ENCODE results near the gene PPP3CA.

PPP3CA gene

DNA sequence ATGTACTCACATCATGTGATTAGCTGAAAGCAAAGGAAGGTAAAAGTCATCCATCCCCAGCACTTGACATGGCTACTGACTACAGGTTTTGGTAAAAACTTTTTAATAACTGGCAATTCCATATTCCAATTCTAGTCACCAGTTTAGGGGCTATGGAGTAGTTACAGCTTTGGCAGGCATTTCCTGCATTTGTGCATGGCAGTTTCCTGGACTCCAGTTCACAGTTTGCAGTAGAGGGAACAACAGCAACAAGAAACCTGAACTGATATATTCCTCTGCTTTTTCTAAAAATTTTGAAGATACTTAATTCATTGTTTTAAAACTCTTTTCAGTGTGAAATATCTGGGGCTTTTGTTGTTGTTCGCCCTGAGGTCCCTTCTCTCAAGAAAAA, 184.3 kb downstream of the PPP3CA start:
- H3K4me1 ChIP-seq (ENCODE audit: control insufficient read depth, low read depth, low read length) = peaks cover 13% of the 10 kb centered on the region
- no peak overlapping the region for H3K4me3 ChIP-seq (ENCODE audit: low read length)
- H3K36me3 ChIP-seq (ENCODE audit: control insufficient read depth, low read depth, low read length) = no peaks in the 10 kb centered on the region
- H3K27ac ChIP-seq (ENCODE audit: low read length) = no peak overlapping the region
- H3K9me3 ChIP-seq (ENCODE audit: control insufficient read depth, low read depth, low read length) = no peaks in the 10 kb centered on the region
- no peak overlapping the region for H3K9ac ChIP-seq (ENCODE audit: low read length)
- no peaks in the 10 kb centered on the region for H3K27me3 ChIP-seq (ENCODE audit: control insufficient read depth, insufficient read depth, low read length)

DNA sequence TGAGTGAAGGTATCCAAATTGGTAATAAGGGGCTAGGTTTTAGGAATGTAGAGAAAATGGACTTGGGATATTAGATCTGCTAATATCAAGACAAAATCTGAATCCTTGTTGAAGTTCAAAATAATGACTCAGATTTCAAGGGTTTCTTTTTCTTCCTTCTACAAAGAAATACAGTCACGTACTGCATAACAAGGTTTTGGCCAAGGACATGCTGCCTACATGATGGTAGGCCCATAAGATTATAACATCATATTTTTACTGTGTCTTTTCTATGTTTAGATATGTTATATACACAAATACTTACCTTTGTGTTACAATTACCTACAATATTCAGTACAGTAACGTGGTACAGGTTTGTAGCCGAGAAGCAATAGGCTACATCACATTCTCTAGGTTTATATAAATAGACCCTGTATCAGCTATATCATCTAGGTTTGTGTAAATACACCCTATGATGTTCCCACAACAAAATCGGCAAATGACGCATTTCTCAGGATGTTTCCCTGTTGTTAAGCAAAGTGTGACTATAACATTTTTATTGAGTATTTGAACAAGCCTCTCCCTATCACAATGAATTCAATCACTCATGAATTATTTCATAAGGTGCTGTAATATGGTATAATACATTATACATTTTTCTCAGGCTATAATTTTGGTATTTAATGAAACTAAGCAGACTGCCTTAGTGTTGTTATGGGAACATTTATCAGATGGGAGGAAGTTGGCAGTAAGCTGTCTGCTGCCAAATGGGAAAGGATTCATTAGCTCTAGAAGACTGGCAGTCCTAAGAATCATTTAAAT, 186.3 kb downstream of the PPP3CA start:
- Histone ChIP-seq H3K27me3 (ENCODE audit: control insufficient read depth, insufficient read depth, low read length) (no peaks in the 10 kb centered on the region), H3K4me1 (ENCODE audit: control insufficient read depth, low read depth, low read length) (peaks cover 24% of the 10 kb centered on the region), H3K9me3 (ENCODE audit: control insufficient read depth, low read depth, low read length) (no peaks in the 10 kb centered on the region), H3K9ac (ENCODE audit: low read length) (no peak overlapping the region), H3K27ac (ENCODE audit: low read length) (no peak overlapping the region), H3K36me3 (ENCODE audit: control insufficient read depth, low read depth, low read length) (no peaks in the 10 kb centered on the region), H3K4me3 (ENCODE audit: low read length) (no peak overlapping the region)

DNA sequence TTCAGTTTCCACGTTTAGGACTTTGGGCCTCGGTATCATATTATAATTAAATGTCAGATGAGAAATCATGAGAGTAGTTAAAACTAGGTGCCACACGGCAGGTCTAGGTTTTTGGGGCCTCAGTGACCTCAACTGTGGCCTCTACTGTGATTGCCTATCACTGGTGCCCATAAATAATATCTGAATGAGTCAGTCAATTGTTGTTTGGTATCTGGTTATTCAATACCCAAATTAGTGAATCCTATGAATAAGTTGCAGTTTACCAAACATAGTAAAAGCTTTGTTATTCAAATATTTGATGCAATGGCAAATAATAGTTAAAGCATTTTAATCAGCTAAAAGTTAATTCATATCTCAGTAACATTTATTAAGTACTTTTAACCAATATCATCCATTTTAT, 188.8 kb downstream of the PPP3CA start:
- Histone ChIP-seq H3K27ac (ENCODE audit: low read length) (no peak overlapping the region), H3K9ac (ENCODE audit: low read length) (no peak overlapping the region)

DNA sequence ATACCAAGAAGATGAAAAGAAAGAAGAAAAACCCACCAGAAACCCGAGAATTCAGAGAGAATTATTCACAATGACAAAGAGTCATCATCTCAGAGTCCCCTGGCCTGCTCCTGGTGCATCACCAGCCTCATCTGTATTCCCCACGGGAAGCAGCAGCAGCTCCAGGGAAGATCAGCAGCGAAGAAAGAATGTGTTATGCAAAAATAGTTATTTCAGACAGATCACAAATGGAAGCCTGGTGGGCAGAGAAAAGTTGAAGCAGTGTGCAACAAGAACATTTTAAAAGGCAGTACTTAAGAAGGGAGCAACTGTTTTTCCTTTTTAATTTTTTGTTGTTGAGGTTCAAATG, 189.2 kb downstream of the PPP3CA start:
- Histone ChIP-seq H3K27ac (ENCODE audit: low read length) (no peak overlapping the region), H3K9ac (ENCODE audit: low read length) (no peak overlapping the region), H3K36me3 (ENCODE audit: control insufficient read depth, low read depth, low read length) (no peaks in the 10 kb centered on the region), H3K4me3 (ENCODE audit: low read length) (no peak overlapping the region), H3K9me3 (ENCODE audit: control insufficient read depth, low read depth, low read length) (no peaks in the 10 kb centered on the region), H3K4me1 (ENCODE audit: control insufficient read depth, low read depth, low read length) (peaks cover 35% of the 10 kb centered on the region), H3K27me3 (ENCODE audit: control insufficient read depth, insufficient read depth, low read length) (no peaks in the 10 kb centered on the region)

More for the DNA sequence above, 188.8 kb downstream of the PPP3CA start:
- no peaks in the 10 kb centered on the region for H3K27me3 ChIP-seq (ENCODE audit: control insufficient read depth, insufficient read depth, low read length)
- peaks cover 32% of the 10 kb centered on the region for H3K4me1 ChIP-seq (ENCODE audit: control insufficient read depth, low read depth, low read length)
- H3K4me3 ChIP-seq (ENCODE audit: low read length) = no peak overlapping the region
- H3K36me3 ChIP-seq (ENCODE audit: control insufficient read depth, low read depth, low read length) = no peaks in the 10 kb centered on the region
- H3K9me3 ChIP-seq (ENCODE audit: control insufficient read depth, low read depth, low read length) = no peaks in the 10 kb centered on the region

DNA sequence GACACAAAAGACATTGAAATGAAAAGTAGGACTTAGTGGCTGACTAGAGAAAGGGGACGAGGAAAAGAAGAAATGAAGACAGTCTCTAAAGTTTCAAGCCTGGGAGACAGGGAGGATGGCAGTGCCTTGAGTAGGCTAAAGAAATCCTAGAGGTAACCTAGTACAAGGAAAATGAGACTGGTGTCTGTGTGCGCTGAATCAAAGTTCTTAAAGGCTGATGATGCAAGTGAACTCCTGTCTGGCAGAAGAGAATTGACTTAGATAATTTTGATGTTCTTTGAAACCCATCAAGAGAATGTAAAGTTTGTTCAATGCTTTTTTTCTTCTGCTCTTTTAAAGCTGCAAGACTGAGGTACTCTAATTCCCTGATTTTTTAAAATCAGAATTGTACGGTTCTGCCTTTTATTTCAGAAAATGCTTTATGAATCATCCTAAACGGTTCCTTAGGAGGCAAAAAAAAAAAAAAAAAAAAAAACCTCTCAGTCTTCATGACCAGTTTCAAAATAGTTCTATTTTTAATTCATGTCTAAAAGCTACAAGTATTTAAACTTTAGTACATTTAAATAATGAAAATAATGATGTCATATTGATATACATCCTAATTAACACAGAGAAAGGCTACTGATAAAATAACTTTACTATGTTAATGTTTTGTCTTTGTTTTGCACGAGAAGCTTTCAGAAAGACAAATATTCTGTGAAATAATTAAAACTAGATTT, 189.8 kb downstream of the PPP3CA start:
- no peaks in the 10 kb centered on the region for H3K36me3 ChIP-seq (ENCODE audit: control insufficient read depth, low read depth, low read length)
- no peak overlapping the region for H3K9ac ChIP-seq (ENCODE audit: low read length)
- no peak overlapping the region for H3K4me3 ChIP-seq (ENCODE audit: low read length)
- no peaks in the 10 kb centered on the region for H3K9me3 ChIP-seq (ENCODE audit: control insufficient read depth, low read depth, low read length)
- no peak overlapping the region for H3K27ac ChIP-seq (ENCODE audit: low read length)
- no peaks in the 10 kb centered on the region for H3K27me3 ChIP-seq (ENCODE audit: control insufficient read depth, insufficient read depth, low read length)
- H3K4me1 ChIP-seq (ENCODE audit: control insufficient read depth, low read depth, low read length) = peaks cover 35% of the 10 kb centered on the region

DNA sequence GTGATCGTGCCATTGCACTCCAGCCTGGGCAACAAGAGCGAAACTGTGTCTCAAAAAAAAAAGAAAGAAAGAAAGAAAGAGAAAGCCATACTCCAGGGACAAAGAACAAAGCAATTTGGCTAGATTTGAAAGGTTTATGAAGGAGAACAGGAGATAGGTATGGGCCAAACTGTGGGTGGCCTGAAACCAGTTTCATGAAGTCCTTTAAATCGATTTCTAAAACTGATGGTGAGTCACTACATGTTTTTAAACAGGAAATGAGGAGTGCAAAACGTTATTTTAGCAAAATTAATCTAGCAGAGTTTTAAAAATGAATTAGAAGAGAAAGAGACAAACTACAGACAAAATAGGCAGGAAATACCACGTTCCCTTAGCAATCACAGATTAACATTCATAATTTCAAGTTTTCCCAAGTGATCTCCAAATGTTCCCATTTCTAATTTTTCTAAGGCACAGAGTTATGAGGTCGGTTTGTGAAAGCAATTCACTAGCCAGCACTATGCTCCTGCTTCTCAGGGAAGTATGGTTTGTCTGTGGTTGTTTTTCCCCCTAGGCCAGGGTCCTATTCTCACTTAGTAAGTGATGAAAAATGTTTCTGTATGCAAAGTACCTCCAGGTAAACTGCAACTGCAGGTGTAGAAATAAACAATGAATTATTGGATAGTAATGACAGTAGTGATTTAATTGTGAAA, 190.6 kb downstream of the PPP3CA start:
- Histone ChIP-seq H3K9ac (ENCODE audit: low read length) (no peak overlapping the region), H3K9me3 (ENCODE audit: control insufficient read depth, low read depth, low read length) (no peaks in the 10 kb centered on the region), H3K36me3 (ENCODE audit: control insufficient read depth, low read depth, low read length) (no peaks in the 10 kb centered on the region), H3K4me1 (ENCODE audit: control insufficient read depth, low read depth, low read length) (peaks cover 35% of the 10 kb centered on the region), H3K27ac (ENCODE audit: low read length) (no peak overlapping the region), H3K4me3 (ENCODE audit: low read length) (no peak overlapping the region), H3K27me3 (ENCODE audit: control insufficient read depth, insufficient read depth, low read length) (no peaks in the 10 kb centered on the region)

DNA sequence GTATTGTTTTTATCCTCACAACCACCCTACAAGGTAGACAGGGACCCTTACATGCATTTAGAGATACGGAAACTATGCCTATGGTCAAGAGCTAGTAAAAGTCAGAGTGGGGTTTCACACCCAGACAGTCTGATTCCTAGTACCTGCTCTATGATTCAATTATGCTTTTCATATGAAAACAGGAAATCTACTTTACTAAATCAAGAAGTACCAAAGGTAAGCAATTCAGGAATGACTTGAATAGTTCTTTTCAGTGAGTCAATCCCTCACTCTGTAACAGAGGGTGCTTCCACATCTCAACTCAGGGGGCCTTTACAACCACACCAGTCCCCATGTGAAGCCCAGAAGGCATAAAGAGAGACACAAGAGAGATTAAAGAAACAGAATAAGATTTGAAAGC, 191.4 kb downstream of the PPP3CA start:
- Histone ChIP-seq H3K27me3 (ENCODE audit: control insufficient read depth, insufficient read depth, low read length) (no peaks in the 10 kb centered on the region), H3K4me1 (ENCODE audit: control insufficient read depth, low read depth, low read length) (peaks cover 35% of the 10 kb centered on the region), H3K36me3 (ENCODE audit: control insufficient read depth, low read depth, low read length) (no peaks in the 10 kb centered on the region), H3K9me3 (ENCODE audit: control insufficient read depth, low read depth, low read length) (no peaks in the 10 kb centered on the region), H3K4me3 (ENCODE audit: low read length) (no peak overlapping the region), H3K9ac (ENCODE audit: low read length) (no peak overlapping the region), H3K27ac (ENCODE audit: low read length) (no peak overlapping the region)

DNA sequence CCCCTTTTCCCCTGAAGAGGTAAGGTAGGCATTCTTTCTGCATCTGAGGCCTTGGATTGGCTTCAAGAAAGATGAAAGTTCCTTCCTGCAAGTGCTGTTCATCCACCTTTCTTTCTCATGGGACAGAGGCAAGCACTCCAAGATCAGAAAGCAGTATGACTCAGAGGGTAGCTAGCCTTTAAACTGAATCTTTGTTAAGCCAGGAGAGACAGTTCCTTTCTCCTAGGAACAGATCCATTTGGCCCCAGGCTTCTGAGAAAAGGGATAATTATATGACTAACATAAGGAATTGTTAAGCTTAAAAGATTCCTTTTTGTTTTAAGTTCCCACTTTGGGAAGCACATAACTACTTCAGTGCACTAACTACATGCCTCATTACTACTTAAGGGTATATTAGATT, 192.0 kb downstream of the PPP3CA start:
- H3K27me3 ChIP-seq (ENCODE audit: control insufficient read depth, insufficient read depth, low read length) = no peaks in the 10 kb centered on the region
- H3K9ac ChIP-seq (ENCODE audit: low read length) = no peak overlapping the region
- H3K9me3 ChIP-seq (ENCODE audit: control insufficient read depth, low read depth, low read length) = no peaks in the 10 kb centered on the region
- H3K4me3 ChIP-seq (ENCODE audit: low read length) = no peak overlapping the region
- peaks cover 35% of the 10 kb centered on the region for H3K4me1 ChIP-seq (ENCODE audit: control insufficient read depth, low read depth, low read length)
- H3K36me3 ChIP-seq (ENCODE audit: control insufficient read depth, low read depth, low read length) = no peaks in the 10 kb centered on the region
- H3K27ac ChIP-seq (ENCODE audit: low read length) = no peak overlapping the region

DNA sequence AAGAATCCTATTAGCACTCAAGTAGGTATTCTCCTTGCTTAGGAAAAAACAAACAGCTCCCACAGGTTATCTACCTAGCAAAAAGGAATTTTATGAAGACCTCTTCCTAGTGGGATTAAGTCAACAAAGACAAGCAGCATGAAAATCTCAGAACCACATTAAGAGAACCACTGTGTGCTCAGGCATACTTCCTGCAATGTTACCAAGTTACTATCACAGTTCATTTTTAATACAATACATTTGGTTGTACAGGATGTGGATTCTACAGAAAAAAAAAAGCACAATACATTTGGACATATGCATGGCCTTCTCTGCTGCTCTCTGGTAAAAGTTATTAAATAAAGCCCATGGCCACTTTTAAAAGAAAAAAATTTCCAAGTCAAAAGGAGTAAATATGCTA, 193.7 kb downstream of the PPP3CA start:
- no peaks in the 10 kb centered on the region for H3K36me3 ChIP-seq (ENCODE audit: control insufficient read depth, low read depth, low read length)
- H3K9ac ChIP-seq (ENCODE audit: low read length) = no peak overlapping the region
- H3K4me1 ChIP-seq (ENCODE audit: control insufficient read depth, low read depth, low read length) = peaks cover 29% of the 10 kb centered on the region
- H3K27ac ChIP-seq (ENCODE audit: low read length) = no peak overlapping the region
- no peak overlapping the region for H3K4me3 ChIP-seq (ENCODE audit: low read length)
- no peaks in the 10 kb centered on the region for H3K9me3 ChIP-seq (ENCODE audit: control insufficient read depth, low read depth, low read length)
- no peaks in the 10 kb centered on the region for H3K27me3 ChIP-seq (ENCODE audit: control insufficient read depth, insufficient read depth, low read length)

DNA sequence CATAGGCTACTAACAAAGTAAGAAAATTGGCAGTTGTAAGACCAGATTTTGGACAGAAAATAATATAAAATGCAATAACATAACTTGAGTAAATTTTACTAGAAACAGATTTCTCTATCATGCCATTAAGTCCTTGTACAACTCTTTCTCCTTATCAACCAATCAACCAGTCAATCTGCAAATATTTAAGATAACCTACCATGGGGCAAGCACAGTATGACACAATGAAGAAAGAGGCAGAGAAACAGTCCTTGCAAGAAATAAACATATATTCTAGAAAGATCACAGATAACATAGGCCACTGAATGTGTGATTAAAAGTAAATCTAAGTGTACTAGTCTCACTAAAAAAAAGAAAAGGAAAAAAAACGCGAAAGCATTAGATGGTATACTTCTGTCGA, 194.8 kb downstream of the PPP3CA start:
- H3K4me1 ChIP-seq (ENCODE audit: control insufficient read depth, low read depth, low read length) = peaks cover 18% of the 10 kb centered on the region
- H3K9ac ChIP-seq (ENCODE audit: low read length) = no peak overlapping the region
- H3K27me3 ChIP-seq (ENCODE audit: control insufficient read depth, insufficient read depth, low read length) = no peaks in the 10 kb centered on the region
- H3K27ac ChIP-seq (ENCODE audit: low read length) = no peak overlapping the region
- no peak overlapping the region for H3K4me3 ChIP-seq (ENCODE audit: low read length)
- H3K9me3 ChIP-seq (ENCODE audit: control insufficient read depth, low read depth, low read length) = no peaks in the 10 kb centered on the region
- no peaks in the 10 kb centered on the region for H3K36me3 ChIP-seq (ENCODE audit: control insufficient read depth, low read depth, low read length)

DNA sequence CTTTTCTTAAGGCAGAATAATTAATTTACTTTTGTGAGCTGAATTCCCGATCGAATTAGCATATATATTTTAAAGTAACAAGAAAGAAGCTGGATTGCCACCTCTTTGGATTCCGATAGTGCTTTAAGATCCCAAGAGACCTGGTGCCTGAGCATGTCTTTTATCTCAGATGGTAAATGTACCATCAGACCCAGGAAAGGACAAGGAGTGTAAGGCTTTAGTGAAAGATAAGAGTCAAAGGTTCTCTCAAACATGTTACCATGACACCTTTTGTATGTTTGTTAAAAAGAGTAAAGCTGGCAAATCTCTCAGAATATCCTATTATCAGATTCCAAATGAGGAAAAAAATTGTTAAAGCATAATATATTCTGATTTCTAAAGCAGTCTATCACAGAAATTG, 198.8 kb downstream of the PPP3CA start:
- Histone ChIP-seq H3K9me3 (ENCODE audit: control insufficient read depth, low read depth, low read length) (no peaks in the 10 kb centered on the region), H3K4me1 (ENCODE audit: control insufficient read depth, low read depth, low read length) (peaks cover 3% of the 10 kb centered on the region), H3K9ac (ENCODE audit: low read length) (no peak overlapping the region), H3K4me3 (ENCODE audit: low read length) (no peak overlapping the region), H3K36me3 (ENCODE audit: control insufficient read depth, low read depth, low read length) (no peaks in the 10 kb centered on the region), H3K27me3 (ENCODE audit: control insufficient read depth, insufficient read depth, low read length) (no peaks in the 10 kb centered on the region), H3K27ac (ENCODE audit: low read length) (no peak overlapping the region)

All from iPS-18a (cell line).